DND-41 (cell line): ENCODE results near the gene PDE8A.

Experiments used
- ATAC-seq: fragments of 200-7000 bp; cut with Tn5 transposase; 3 replicates; pipeline ENCODE4 v1.9.1; 2021; ENCODE audit warnings: low read depth; ENCODE audit not compliant: insufficient read depth
- DNase-seq: peaks from one replicate; pipeline ENCODE4 v3.0.0-alpha.2; 2020
- H2AFZ ChIP-seq: 2 replicates; pipeline ENCODE4 v1.6.0; 2012; ENCODE audit warnings: low read depth, low read length
- H3K27ac ChIP-seq: 2 replicates; pipeline ENCODE4 v1.5.1; 2012; ENCODE audit warnings: low read length, inconsistent platforms
- H3K27me3 ChIP-seq: fragments of 200-600 bp; sonication (generic); 2 replicates; pipeline ENCODE4 v1.6.0; 2012; ENCODE audit warnings: low read length, mild to moderate bottlenecking, inconsistent platforms; ENCODE audit not compliant: insufficient read depth, poor library complexity
- H3K36me3 ChIP-seq: 2 replicates; pipeline ENCODE4 v1.5.1; 2012; ENCODE audit warnings: low read length, inconsistent platforms; ENCODE audit not compliant: insufficient read depth
- H3K4me1 ChIP-seq: 2 replicates; pipeline ENCODE4 v1.5.1; 2012; ENCODE audit warnings: mild to moderate bottlenecking, low read length; ENCODE audit not compliant: insufficient read depth
- H3K4me2 ChIP-seq: 2 replicates; pipeline ENCODE4 v1.6.0; 2012; ENCODE audit warnings: mild to moderate bottlenecking, moderate library complexity, low read length, inconsistent platforms; ENCODE audit not compliant: insufficient read depth
- H3K4me3 ChIP-seq, 2 experiments: fragments of 200-600 bp in 1 of 2; shearing (Covaris generic) in 1 of 2; 2 replicates each; pipeline ENCODE4 v1.5.1; 2012 to 2016; ENCODE audit warnings: inconsistent platforms in 2 of 2, low read length in 2 of 2, mild to moderate bottlenecking in 2 of 2, low read depth in 1 of 2, moderate library complexity in 1 of 2
- H3K79me2 ChIP-seq: 2 replicates; pipeline ENCODE4 v1.6.0; 2012; ENCODE audit warnings: low read length, inconsistent platforms; ENCODE audit not compliant: insufficient read depth
- H3K9ac ChIP-seq: 2 replicates; pipeline ENCODE4 v1.6.0; 2012; ENCODE audit warnings: low read depth, mild to moderate bottlenecking, inconsistent platforms, low read length, moderate library complexity
- H3K9me3 ChIP-seq: 2 replicates; pipeline ENCODE4 v1.5.1; 2012; ENCODE audit warnings: low read length, moderate library complexity, mild to moderate bottlenecking, inconsistent platforms; ENCODE audit not compliant: insufficient read depth, severe bottlenecking
- H4K20me1 ChIP-seq: 2 replicates; pipeline ENCODE4 v1.6.0; 2012; ENCODE audit warnings: low read length; ENCODE audit not compliant: insufficient read depth
- CTCF ChIP-seq: IDR thresholded peaks from 2 replicates; pipeline ENCODE4 v1.5.1; 2012; ENCODE audit warnings: borderline replicate concordance, low read length, moderate library complexity, mild to moderate bottlenecking; ENCODE audit not compliant: poor library complexity, severe bottlenecking; ENCODE audit errors: extremely low read depth
- EZH2 ChIP-seq: IDR thresholded peaks from 3 replicates; pipeline ENCODE4 v1.6.1; 2012; ENCODE audit warnings: borderline replicate concordance, low read depth, mild to moderate bottlenecking, moderate library complexity, low read length, inconsistent platforms; ENCODE audit not compliant: severe bottlenecking

The PDE8A gene

GRCh38 chr15:85026304-85027032, 44.8 kb downstream of the PDE8A start:
- no peak overlapping the region for H3K4me2 ChIP-seq

DNA sequence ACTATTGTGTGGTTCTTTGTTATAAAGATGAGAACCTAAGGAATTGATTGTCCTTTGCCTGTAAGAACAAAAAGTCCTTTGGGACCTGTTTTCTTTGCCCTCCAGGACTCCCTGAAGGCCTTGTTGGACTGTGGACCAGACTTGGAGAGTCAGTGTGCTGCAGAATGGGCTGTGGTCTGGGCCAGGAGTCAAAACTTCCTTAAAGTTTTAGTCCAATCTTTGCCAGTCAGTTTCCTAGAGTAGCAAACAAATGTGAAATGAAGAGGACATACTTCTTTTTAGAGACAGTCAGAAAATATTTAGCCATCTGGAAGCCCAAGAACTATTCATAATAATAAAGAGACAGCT, 45.4 kb downstream of the PDE8A start:
- no peaks in the 10 kb centered on the region for H3K27me3 ChIP-seq
- H3K4me3 ChIP-seq = no peak overlapping the region
- H2AFZ ChIP-seq = no peak overlapping the region
- TF ChIP-seq CTCF = no peak
- TF ChIP-seq EZH2 = no peak
- H3K9me3 ChIP-seq = no peaks in the 10 kb centered on the region
- H3K36me3 ChIP-seq = no peaks in the 10 kb centered on the region
- no peaks in the 10 kb centered on the region; the same call in 1 of the 2 replicates for H3K79me2 ChIP-seq
- ATAC-seq (no peak), DNase-seq (no peak)
- H3K27ac ChIP-seq = no peak overlapping the region
- 0 out of 2 replicates have a peak, but pooled peaks cover 10% of the 10 kb centered on the region for H4K20me1 ChIP-seq
- H3K9ac ChIP-seq = no peak overlapping the region
- no peak overlapping the region for H3K4me2 ChIP-seq
- H3K4me1 ChIP-seq = no peaks in the 10 kb centered on the region

More at GRCh38 chr15:85026304-85027032, 44.8 kb downstream of the PDE8A start:
- no peak overlapping the region for H3K27ac ChIP-seq
- H3K4me3 ChIP-seq = no peak overlapping the region
- no peaks in the 10 kb centered on the region for H3K27me3 ChIP-seq
- ATAC-seq (no peak), DNase-seq (no peak)
- H3K9me3 ChIP-seq = no peaks in the 10 kb centered on the region
- H3K36me3 ChIP-seq = no peaks in the 10 kb centered on the region
- H3K9ac ChIP-seq = no peak overlapping the region
- 0 out of 2 replicates have a peak, but pooled peaks cover 10% of the 10 kb centered on the region for H4K20me1 ChIP-seq
- no peaks in the 10 kb centered on the region; the same call in 1 of the 2 replicates for H3K79me2 ChIP-seq
- TF ChIP-seq CTCF (no peak), EZH2 (no peak)
- H3K4me1 ChIP-seq = no peaks in the 10 kb centered on the region
- H2AFZ ChIP-seq = no peak overlapping the region

DNA sequence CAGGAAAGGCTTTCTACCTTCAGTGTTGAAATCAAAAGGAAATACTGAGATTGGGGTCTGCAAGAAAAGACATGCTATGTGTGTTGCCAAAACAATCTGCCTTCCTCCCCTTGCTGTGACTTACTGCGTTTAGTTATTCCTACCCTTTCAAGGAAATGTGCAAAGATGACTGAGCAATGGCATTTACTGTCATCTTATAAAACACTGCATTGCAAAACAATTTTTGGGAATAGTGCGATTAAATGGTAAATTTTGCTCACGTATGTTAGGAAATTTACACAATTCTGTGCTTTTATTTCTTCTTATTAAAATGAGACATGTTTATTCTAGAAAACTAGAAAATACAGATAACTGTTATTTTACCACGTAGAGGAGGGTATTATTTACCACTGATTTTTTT, 45.8 kb downstream of the PDE8A start:
- DNase-seq (no peak), ATAC-seq (no peak)
- Histone ChIP-seq H3K4me2 (no peak overlapping the region), H3K9ac (no peak overlapping the region), H3K4me3 (no peak overlapping the region), H3K9me3 (no peaks in the 10 kb centered on the region), H3K4me1 (no peaks in the 10 kb centered on the region), H3K27me3 (no peaks in the 10 kb centered on the region), H2AFZ (no peak overlapping the region), H3K27ac (no peak overlapping the region), H4K20me1 (0 out of 2 replicates have a peak, but pooled peaks cover 10% of the 10 kb centered on the region), H3K79me2 (no peaks in the 10 kb centered on the region; the same call in 1 of the 2 replicates), H3K36me3 (no peaks in the 10 kb centered on the region)
- no peak for TF ChIP-seq EZH2
- no peak for TF ChIP-seq CTCF

DNA sequence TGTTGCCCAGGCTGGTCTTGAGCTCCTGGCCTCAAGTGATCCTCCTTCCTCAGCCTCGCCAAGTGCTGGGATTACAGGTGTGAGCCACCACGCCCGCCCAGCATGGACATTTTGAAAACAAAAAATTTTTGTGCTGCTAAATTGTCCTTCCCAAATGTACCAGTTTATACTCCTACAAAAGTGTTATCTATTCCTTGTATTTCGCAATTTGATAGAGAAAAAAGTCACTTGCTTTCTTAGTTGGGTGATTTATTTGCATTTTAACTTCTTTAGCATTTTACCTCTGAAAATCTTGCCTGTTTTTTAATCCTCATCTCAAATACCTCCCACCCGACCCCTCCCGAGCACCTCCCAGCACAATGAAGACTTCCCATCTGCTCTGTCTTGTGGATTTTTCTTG, 46.8 kb downstream of the PDE8A start:
- Histone ChIP-seq H3K4me1 (no peaks in the 10 kb centered on the region), H3K9ac (no peak overlapping the region), H2AFZ (no peak overlapping the region), H3K27me3 (no peaks in the 10 kb centered on the region), H3K4me3 (no peak overlapping the region), H3K79me2 (no peaks in the 10 kb centered on the region; the same call in 1 of the 2 replicates), H3K36me3 (no peaks in the 10 kb centered on the region), H3K4me2 (no peak overlapping the region), H4K20me1 (0 out of 2 replicates have a peak, but pooled peaks cover 10% of the 10 kb centered on the region), H3K27ac (no peak overlapping the region), H3K9me3 (no peaks in the 10 kb centered on the region)
- TF ChIP-seq CTCF (no peak), EZH2 (no peak)
- DNase-seq (no peak), ATAC-seq (no peak)
